IMR-90 (cell line): Measurements from ENCODE around the gene CCDC88C. TPM values are rescaled to one million over a fixed set of nuclear protein-coding genes. Genes with fewer than 3 reads are reported as not detected.

Source experiments
- ATAC-seq: fragments of 200-7000 bp; cut with Tn5 transposase; 2 replicates; pipeline ENCODE4 v1.9.1; 2020; ENCODE audit warnings: low read depth, mild to moderate bottlenecking, moderate library complexity
- BruUV-seq: library from RNA; stranded (reverse); fragments of 400-500 nt; replicated peaks from 2 replicates; lab custom pipeline; 2021; lab: Mats Ljungman, UMichigan
- CTCF ChIA-PET: fragments of 300-600 bp; formaldehyde crosslinking; extraction: SDS; loops from one replicate; lab custom pipeline; 2021; ENCODE audit warnings: antibody characterized with exemption; lab: Yijun Ruan, JAX
- POLR2A ChIA-PET: fragments of 300-600 bp; sonication (Branson Sonifier 250); formaldehyde crosslinking; loops from one replicate; lab custom pipeline; 2022; ENCODE audit warnings: antibody characterized with exemption; ENCODE audit not compliant: unreplicated experiment; lab: Charles Lee
- DNase-seq: peaks from one replicate; pipeline ENCODE4 v3.0.0; 2013
- H2AFZ ChIP-seq: replicated peaks from 2 replicates; pipeline ENCODE3; 2013; ENCODE audit warnings: low read length, mild to moderate bottlenecking; ENCODE audit not compliant: poor library complexity
- H2AK5ac ChIP-seq: 2 replicates; pipeline ENCODE4 v1.6.1; 2013; ENCODE audit warnings: low read depth, low read length, inconsistent platforms
- H2AK9ac ChIP-seq: replicated peaks from 2 replicates; pipeline ENCODE3; 2013; ENCODE audit warnings: mild to moderate bottlenecking, low read depth, low read length, moderate library complexity; ENCODE audit not compliant: poor library complexity
- H2BK120ac ChIP-seq: 2 replicates; pipeline ENCODE4 v1.6.1; 2013; ENCODE audit warnings: low read depth, low read length, inconsistent platforms
- H2BK15ac ChIP-seq: 3 replicates; pipeline ENCODE4 v1.6.1; 2013; ENCODE audit warnings: low read depth, low read length, inconsistent platforms
- H2BK20ac ChIP-seq: 2 replicates; pipeline ENCODE4 v1.6.1; 2013; ENCODE audit warnings: low read depth, mild to moderate bottlenecking, inconsistent platforms, low read length, moderate library complexity
- H2BK5ac ChIP-seq: 2 replicates; pipeline ENCODE4 v1.6.1; 2013; ENCODE audit warnings: mild to moderate bottlenecking, low read depth, low read length, inconsistent platforms; ENCODE audit not compliant: poor library complexity, severe bottlenecking
- H3K14ac ChIP-seq: replicated peaks from 2 replicates; pipeline ENCODE4 v1.6.1; 2013; ENCODE audit warnings: low read depth, low read length, inconsistent platforms
- H3K18ac ChIP-seq: 2 replicates; pipeline ENCODE4 v1.6.1; 2013; ENCODE audit warnings: low read depth, low read length, control low read depth
- H3K23ac ChIP-seq: 2 replicates; pipeline ENCODE4 v1.6.1; 2013; ENCODE audit warnings: low read depth, low read length, inconsistent platforms
- H3K27ac ChIP-seq: 2 replicates; pipeline ENCODE4 v1.5.1; 2013; ENCODE audit warnings: mild to moderate bottlenecking, control low read depth, low read length; ENCODE audit not compliant: insufficient read depth
- H3K27me3 ChIP-seq: 2 replicates; pipeline ENCODE4 v1.6.1; 2013; ENCODE audit warnings: low read length; ENCODE audit not compliant: control insufficient read depth, insufficient read depth
- H3K36me3 ChIP-seq: 2 replicates; pipeline ENCODE4 v1.6.1; 2013; ENCODE audit warnings: low read length, mixed read lengths; ENCODE audit not compliant: control insufficient read depth, insufficient read depth
- H3K4ac ChIP-seq: 2 replicates; pipeline ENCODE4 v1.6.1; 2013; ENCODE audit warnings: low read depth, low read length, inconsistent platforms
- H3K4me1 ChIP-seq: 2 replicates; pipeline ENCODE4 v1.6.1; 2013; ENCODE audit warnings: low read length, mixed read lengths; ENCODE audit not compliant: control insufficient read depth, insufficient read depth
- H3K4me2 ChIP-seq: 2 replicates; pipeline ENCODE4 v1.6.1; 2013; ENCODE audit warnings: low read depth, mild to moderate bottlenecking, control low read depth, low read length, moderate library complexity
- H3K4me3 ChIP-seq: 2 replicates; pipeline ENCODE4 v1.5.1; 2013; ENCODE audit warnings: low read depth, mild to moderate bottlenecking, control low read depth, low read length, moderate library complexity; ENCODE audit not compliant: insufficient read depth
- H3K56ac ChIP-seq: 2 replicates; pipeline ENCODE4 v1.6.1; 2013; ENCODE audit warnings: low read length, inconsistent platforms; ENCODE audit not compliant: insufficient read depth; ENCODE audit errors: extremely low read depth
- H3K79me1 ChIP-seq, 2 experiments: 2 replicates each; pipeline ENCODE4 v1.6.1; 2013; ENCODE audit warnings: low read length in 2 of 2, inconsistent platforms in 1 of 2, low read depth in 1 of 2
- H3K9ac ChIP-seq: 2 replicates; pipeline ENCODE4 v1.6.1; 2013; ENCODE audit warnings: low read depth, low read length, control low read depth
- H3K9me1 ChIP-seq: 2 replicates; pipeline ENCODE4 v1.6.1; 2013; ENCODE audit warnings: low read length, inconsistent platforms; ENCODE audit not compliant: insufficient read depth
- H3K9me3 ChIP-seq: 2 replicates; pipeline ENCODE4 v1.6.1; 2013; ENCODE audit warnings: low read length; ENCODE audit not compliant: control insufficient read depth, insufficient read depth
- H4K20me1 ChIP-seq: 2 replicates; pipeline ENCODE4 v1.6.1; 2013; ENCODE audit warnings: low read length, inconsistent platforms; ENCODE audit not compliant: insufficient read depth
- H4K5ac ChIP-seq: 2 replicates; pipeline ENCODE4 v1.6.1; 2013; ENCODE audit warnings: mild to moderate bottlenecking, low read depth, low read length, control low read depth
- H4K8ac ChIP-seq, 2 experiments: 2 replicates each; pipeline ENCODE4 v1.6.1; 2013; ENCODE audit warnings: low read depth in 2 of 2, low read length in 2 of 2, control low read depth in 1 of 2, inconsistent platforms in 1 of 2
- H4K91ac ChIP-seq: 2 replicates; pipeline ENCODE4 v1.6.1; 2013; ENCODE audit warnings: low read depth, low read length, inconsistent platforms; ENCODE audit not compliant: insufficient read depth
- BHLHE40 ChIP-seq: fragments of 150-350 bp; IDR thresholded peaks from 2 replicates; pipeline ENCODE4 v1.6.1; 2016; ENCODE audit warnings: mild to moderate bottlenecking, low read depth, low read length
- CEBPB ChIP-seq: IDR thresholded peaks from 2 replicates; pipeline ENCODE4 v1.6.1; 2012; ENCODE audit warnings: low read depth, low read length, improper control_type of control experiment
- CHD1 ChIP-seq: IDR thresholded peaks from 2 replicates; pipeline ENCODE4 v1.6.1; 2012; ENCODE audit warnings: low read depth, low read length, improper control_type of control experiment
- CTCF ChIP-seq: conservative IDR thresholded peaks from 2 replicates; pipeline ENCODE4 v1.5.1; 2012; ENCODE audit warnings: mild to moderate bottlenecking, low read depth, low read length, improper control_type of control experiment
- ELK1 ChIP-seq: fragments of 150-350 bp; IDR thresholded peaks from 2 replicates; pipeline ENCODE4 v1.6.1; 2016; ENCODE audit warnings: low read depth, mild to moderate bottlenecking, low read length, moderate library complexity, borderline replicate concordance
- FOS ChIP-seq: fragments of 150-350 bp; IDR thresholded peaks from 2 replicates; pipeline ENCODE4 v1.6.1; 2016; ENCODE audit warnings: low read depth, low read length
- MAFK ChIP-seq: IDR thresholded peaks from 2 replicates; pipeline ENCODE4 v1.6.1; 2012; ENCODE audit warnings: low read depth, low read length, improper control_type of control experiment
- MAZ ChIP-seq: IDR thresholded peaks from 2 replicates; pipeline ENCODE4 v1.6.1; 2012; ENCODE audit warnings: low read depth, mild to moderate bottlenecking, low read length, improper control_type of control experiment, moderate library complexity, borderline replicate concordance
- MXI1 ChIP-seq: IDR thresholded peaks from 2 replicates; pipeline ENCODE4 v1.6.1; 2012; ENCODE audit warnings: low read depth, mild to moderate bottlenecking, low read length, moderate library complexity, borderline replicate concordance
- NFE2L2 ChIP-seq: fragments of 150-350 bp; IDR thresholded peaks from 2 replicates; pipeline ENCODE4 v1.6.1; 2016; ENCODE audit warnings: low read depth, mild to moderate bottlenecking, low read length
- POLR2A ChIP-seq: IDR thresholded peaks from 2 replicates; pipeline ENCODE4 v1.6.1; 2012; ENCODE audit warnings: mild to moderate bottlenecking, low read depth, low read length
- RAD21 ChIP-seq: IDR thresholded peaks from 2 replicates; pipeline ENCODE4 v1.6.1; 2012; ENCODE audit warnings: low read length, improper control_type of control experiment
- RCOR1 ChIP-seq: IDR thresholded peaks from 2 replicates; pipeline ENCODE4 v1.6.1; 2012; ENCODE audit warnings: mild to moderate bottlenecking, low read length, improper control_type of control experiment; ENCODE audit not compliant: insufficient replicate concordance
- RFX5 ChIP-seq: IDR thresholded peaks from 2 replicates; pipeline ENCODE4 v1.8.0; 2012; ENCODE audit warnings: low read depth, mild to moderate bottlenecking, low read length, moderate library complexity
- SMC3 ChIP-seq: fragments of 150-350 bp; IDR thresholded peaks from 2 replicates; pipeline ENCODE4 v1.6.1; 2016; ENCODE audit warnings: low read depth, mild to moderate bottlenecking, antibody characterized with exemption, low read length, moderate library complexity
- USF2 ChIP-seq: fragments of 150-350 bp; IDR thresholded peaks from 2 replicates; pipeline ENCODE4 v1.6.1; 2017; ENCODE audit warnings: mild to moderate bottlenecking, antibody characterized with exemption, low read length, low read depth
- whole genome bisulfite sequencing, 2 experiments: methylation state at CpG; one replicate each; pipeline versions ENCODE4 v1.1.5 to v1.1.7; 2013; ENCODE audit warnings: missing lambda C conversion rate in 2 of 2; ENCODE audit not compliant: insufficient read length in 1 of 2; ENCODE audit errors: extremely low coverage in 2 of 2; 5-methylcytosine and 5-hydroxymethylcytosine counted together
- dilution Hi-C: fragments of 300-500 bp; cut with HindIII; formaldehyde crosslinking; loops from one replicate; pipeline ENCODE4 v1.14.3; 2018; ENCODE audit warnings: low sequenced_read_pairs; ENCODE audit not compliant: unreplicated experiment
- in situ Hi-C: fragments of 300-500 bp; cut with MboI; formaldehyde crosslinking; loops from 3 replicates; pipeline ENCODE4 v1.14.3; 2019; ENCODE audit warnings: low sequenced_read_pairs, inconsistent platforms, mixed read lengths
- intact Hi-C: fragments of 100-400 bp; cut with micrococcal nuclease; formaldehyde crosslinking; loops from 2 replicates; pipeline ENCODE4 v1.10.0; 2022
- polyA plus RNA-seq, 3 experiments: library from polyadenylated mRNA; depleted of rRNA; stranded (reverse); fragments of >200 nt; gene quantifications; 2 replicates each; pipeline ENCODE4 v1.2.3, GENCODE V29; 2012; ENCODE audit warnings: low replicate concordance in 1 of 3
- total RNA-seq: library from RNA; depleted of rRNA; stranded (reverse); fragments of >200 nt; gene quantifications from 2 replicates; pipeline ENCODE4 v1.2.3, GENCODE V29; 2012

Gene CCDC88C
- total and polyA plus RNA-seq, 2 of the 4 experiments (the other 2 are of a cell fraction), result 0.17 to 0.18 TPM

- Histone ChIP-seq H3K4me3 (no peak overlapping the region), H2AFZ (peak overlapping the region; percentile 33), H3K4me1 (no peaks in the 10 kb centered on the region), H3K56ac (no peak overlapping the region), H2BK120ac (no peak overlapping the region), H3K9me3 (no peaks in the 10 kb centered on the region), H3K4me2 (no peak overlapping the region), H2AK5ac (no peak overlapping the region), H3K79me1 (no peaks in the 10 kb centered on the region), H3K23ac (no peak overlapping the region), H3K9ac (no peak overlapping the region), H3K14ac (no peak overlapping the region), H4K91ac (no peak overlapping the region), H4K20me1 (no peaks in the 10 kb centered on the region), H2AK9ac (no peak overlapping the region), H3K27me3 (peaks cover 14% of the 10 kb centered on the region; the same call in 1 of the 2 replicates), H3K4ac (no peak overlapping the region), H3K9me1 (no peaks in the 10 kb centered on the region), H3K18ac (no peak overlapping the region), H2BK5ac (no peak overlapping the region), H3K27ac (no peak overlapping the region), H3K36me3 (no peaks in the 10 kb centered on the region), H4K5ac (no peak overlapping the region), H2BK15ac (no peak overlapping the region), H4K8ac (no peak overlapping the region), H2BK20ac (no peak overlapping the region)
- ChIA-PET POLR2A (no interaction called here), CTCF (no interaction called here)
- intact Hi-C loops (no loop called here), dilution Hi-C loops (no loop called here), in situ Hi-C loops (no loop called here)
- no TSS peak for BruUV-seq
- no peak for TF ChIP-seq MXI1
- no peak for TF ChIP-seq FOS
- TF ChIP-seq RFX5, result no peak
- no peak for TF ChIP-seq RAD21
- TF ChIP-seq ELK1, result no peak
- no peak for TF ChIP-seq CHD1
- TF ChIP-seq CEBPB, result no peak
- TF ChIP-seq MAFK, result no peak
- no peak for TF ChIP-seq SMC3
- TF ChIP-seq CTCF, result no peak
- no peak for TF ChIP-seq RCOR1
- no peak for TF ChIP-seq USF2
- no peak for TF ChIP-seq BHLHE40
- no peak for TF ChIP-seq NFE2L2
- TF ChIP-seq POLR2A, result no peak
- no peak for TF ChIP-seq MAZ
- 87% methylated on average over 11 of the region's 16 CpGs; no CpG with 5 or more reads in 1 of the 2 experiments for whole genome bisulfite sequencing, 2 experiments
- ATAC-seq (no peak), DNase-seq (no peak)
Observed at GRCh38 chr14:91297081-91297711, 120.4 kb downstream of the CCDC88C start.
